ENCODE results near the gene KLRK1.
"Not testable (repeated sequence)": the region's sequence is repeated elsewhere in the genome, so short reads cannot be mapped to it uniquely, and the experiment has no call there.

Gene KLRK1

GRCh38 chr12:10387498-10387897 is 2.3 kb downstream of the KLRK1 start:
- not testable (repeated sequence) for DNase-seq

- no peak for DNase-seq
Measured at GRCh38 chr12:10386857-10387256, 3.0 kb downstream of the KLRK1 start.

GRCh38 chr12:10385166-10385613 is 4.7 kb downstream of the KLRK1 start:
- no peak for DNase-seq

GRCh38 chr12:10384191-10384590 is 5.7 kb downstream of the KLRK1 start:
- DNase-seq, result no peak

- no peak for DNase-seq
Measured at GRCh38 chr12:10381928-10382628, 7.8 kb downstream of the KLRK1 start.

- DNase-seq, result not testable (repeated sequence)
Measured at GRCh38 chr12:10378737-10379136, 11.1 kb downstream of the KLRK1 start.

GRCh38 chr12:10374624-10375018 is 15.2 kb downstream of the KLRK1 start:
- DNase-seq, result no peak

- DNase-seq, result no peak
Measured at GRCh38 chr12:10372559-10372958, 17.3 kb downstream of the KLRK1 start.

GRCh38 chr12:10371893-10372535 is 17.8 kb downstream of the KLRK1 start:
- not testable (repeated sequence) for DNase-seq

- DNase-seq, result no peak
Measured at GRCh38 chr12:10369557-10370415, 20.1 kb downstream of the KLRK1 start.

- DNase-seq, result no peak
Measured at GRCh38 chr12:10368206-10369171, 21.4 kb downstream of the KLRK1 start.

- DNase-seq, result not testable (repeated sequence)
Measured at GRCh38 chr12:10367714-10368113, 22.1 kb downstream of the KLRK1 start.

GRCh38 chr12:10366875-10367274 is 23.0 kb downstream of the KLRK1 start:
- DNase-seq, result peak; percentile 5

GRCh38 chr12:10365696-10366405 is 24.0 kb downstream of the KLRK1 start:
- peak; percentile 42 for DNase-seq

- peak; percentile 83 for DNase-seq
Measured at GRCh38 chr12:10364815-10365622, 24.8 kb downstream of the KLRK1 start.

- DNase-seq, result peak; percentile 60
Measured at GRCh38 chr12:10363914-10364814, 25.7 kb downstream of the KLRK1 start.

GRCh38 chr12:10363658-10363913 is 26.3 kb downstream of the KLRK1 start:
- peak; percentile 30 for DNase-seq

- DNase-seq, result no peak
Measured at GRCh38 chr12:10362828-10363657, 26.8 kb downstream of the KLRK1 start.

GRCh38 chr12:10362325-10362724 is 27.5 kb downstream of the KLRK1 start:
- peak; percentile 58 for DNase-seq

All from DMS153 (cell line).